D721Med (cell line): ENCODE measurements around the gene FGD5.

ENCODE experiments used
- DNase-seq: peaks from one replicate; pipeline ENCODE4 v3.0.0; 2011; ENCODE audit warnings: low spot score; ENCODE audit not compliant: insufficient read length
- FAIRE-seq: peaks from 2 replicates; lab custom pipeline; 2011; peaks lifted over from hg19 to GRCh38; lab: Jason Lieb, UNC
- CTCF ChIP-seq: IDR thresholded peaks from 2 replicates; pipeline ENCODE4 v1.5.1; 2012; ENCODE audit warnings: mild to moderate bottlenecking, control low read depth; ENCODE audit not compliant: insufficient read depth; ENCODE audit errors: missing control alignments

The FGD5 gene

DNA sequence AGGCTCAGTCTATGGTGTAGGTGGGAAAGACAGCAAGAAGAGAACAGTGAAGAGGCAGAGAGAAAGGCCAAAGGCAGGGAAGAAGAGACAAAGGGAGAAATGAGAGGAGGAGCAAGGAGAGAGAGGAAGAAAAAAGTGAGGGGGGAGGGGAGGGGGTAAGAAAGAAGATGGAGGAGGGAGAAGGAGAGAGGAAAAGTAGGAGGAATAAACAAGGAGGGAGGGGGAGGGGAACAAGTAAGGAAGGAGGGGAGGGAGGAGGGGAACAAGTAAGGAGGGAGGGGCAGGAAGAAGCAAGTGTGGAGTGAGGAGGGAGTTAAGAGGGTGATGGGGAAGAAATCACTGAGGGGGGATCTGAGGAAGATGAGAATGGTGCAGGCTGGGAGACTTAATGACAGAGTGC, 45.5 kb upstream of the FGD5 start:
- FAIRE-seq, result no peak
- no peak for TF ChIP-seq CTCF
- no peak for DNase-seq

GRCh38 chr3:14773691-14774128, 45.1 kb upstream of the FGD5 start:
- FAIRE-seq, result no peak

DNA sequence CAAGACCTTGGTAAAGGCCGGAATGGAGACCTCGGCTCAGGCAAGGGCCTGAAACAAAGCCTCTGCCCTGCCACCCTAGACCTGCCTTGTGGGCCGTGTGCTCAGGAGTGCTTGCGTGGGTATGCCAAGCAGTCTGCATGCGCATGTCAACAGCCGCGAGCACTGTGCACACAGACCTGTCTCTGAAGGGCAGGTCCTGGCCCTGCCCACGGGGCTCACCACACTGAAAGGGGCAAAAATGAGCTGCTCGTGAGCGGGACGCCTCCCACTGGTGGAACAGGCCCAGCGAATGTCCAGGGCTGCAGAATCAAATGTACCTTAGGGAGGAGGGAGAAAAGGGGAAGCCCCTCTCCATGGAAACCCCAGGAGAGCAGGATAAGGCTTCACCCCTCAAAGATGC, 44.3 kb upstream of the FGD5 start:
- DNase-seq (no peak), FAIRE-seq (no peak)
- no peak for TF ChIP-seq CTCF

More at GRCh38 chr3:14773691-14774128, 45.1 kb upstream of the FGD5 start:
- TF ChIP-seq CTCF, result no peak
- DNase-seq, result no peak

- DNase-seq (no peak), FAIRE-seq (no peak)
- TF ChIP-seq CTCF, result no peak
Observed at GRCh38 chr3:14775011-14775410, 43.8 kb upstream of the FGD5 start.

- FAIRE-seq (no peak), DNase-seq (no peak)
- TF ChIP-seq CTCF, result no peak
Observed at GRCh38 chr3:14775563-14775962, 43.2 kb upstream of the FGD5 start.

GRCh38 chr3:14779069-14779685, 39.6 kb upstream of the FGD5 start:
- TF ChIP-seq CTCF, result no peak
- no peak for DNase-seq
- FAIRE-seq, result no peak

- no peak for FAIRE-seq
- peak; percentile 35 for DNase-seq
Observed at GRCh38 chr3:14780927-14781507, 37.7 kb upstream of the FGD5 start.

More at GRCh38 chr3:14780927-14781507, 37.7 kb upstream of the FGD5 start:
- TF ChIP-seq CTCF, result peak; percentile 71
